Endometrial microvascular endothelial cells (primary cell): Measurements from ENCODE around the gene VSIG10. TPM values are rescaled to one million over a fixed set of nuclear protein-coding genes. Genes with fewer than 3 reads are reported as not detected.
"Not testable (repeated sequence)": the region's sequence is repeated elsewhere in the genome, so short reads cannot be mapped to it uniquely, and the experiment has no call there.

Experiments used
- in situ Hi-C: cut with HindIII; loops from 2 replicates; pipeline ENCODE4 v1.10.0; 2017; ENCODE audit warnings: low sequenced_read_pairs, low pct_unique_long_range_greater_than_20kb; ENCODE audit errors: inconsistent ontology term
- total RNA-seq: library from RNA; depleted of rRNA; stranded (reverse); fragments of >200 nt; gene quantifications from one replicate; pipeline ENCODE4 v1.2.3, GENCODE V29; 2015; ENCODE audit errors: inconsistent ontology term

VSIG10 gene
- total RNA-seq, 1 donor from 2014 or later = 27.6 TPM

- in situ Hi-C loops = no loop called here
Observed at GRCh38 chr12:118042091-118042490, 61.7 kb downstream of the VSIG10 start.

GRCh38 chr12:118038137-118038536, 65.7 kb downstream of the VSIG10 start:
- in situ Hi-C loops = no loop called here

GRCh38 chr12:118036672-118037411, 67.0 kb downstream of the VSIG10 start:
- in situ Hi-C loops = no loop called here

- in situ Hi-C loops = no loop called here
Observed at GRCh38 chr12:118035190-118036041, 68.4 kb downstream of the VSIG10 start.

GRCh38 chr12:118034429-118035189, 69.2 kb downstream of the VSIG10 start:
- in situ Hi-C loops = no loop called here

- in situ Hi-C loops = no loop called here
Observed at GRCh38 chr12:118033902-118034301, 69.9 kb downstream of the VSIG10 start.

GRCh38 chr12:118033323-118033722, 70.5 kb downstream of the VSIG10 start:
- in situ Hi-C loops = no loop called here

- in situ Hi-C loops = no loop called here
Observed at GRCh38 chr12:118032188-118032587, 71.6 kb downstream of the VSIG10 start.

GRCh38 chr12:118029166-118029565, 74.6 kb downstream of the VSIG10 start:
- in situ Hi-C loops = no loop called here

- in situ Hi-C loops = no loop called here
Observed at GRCh38 chr12:118025168-118025567, 78.6 kb downstream of the VSIG10 start.

GRCh38 chr12:118023301-118023860, 80.4 kb downstream of the VSIG10 start:
- in situ Hi-C loops = no loop called here

GRCh38 chr12:118022728-118023109, 81.1 kb downstream of the VSIG10 start:
- in situ Hi-C loops = no loop called here

- in situ Hi-C loops = not testable (repeated sequence)
Observed at GRCh38 chr12:118022097-118022727, 81.6 kb downstream of the VSIG10 start.

- in situ Hi-C loops = no loop called here
Observed at GRCh38 chr12:118020036-118020435, 83.8 kb downstream of the VSIG10 start.

GRCh38 chr12:118017926-118018325, 85.9 kb downstream of the VSIG10 start:
- in situ Hi-C loops = no loop called here

GRCh38 chr12:118016424-118017264, 87.2 kb downstream of the VSIG10 start, which contains the start of gene RFC5:
Gene RFC5 (plus strand): TSS chr12:118016703. CDS start chr12:118016828, 125 bp downstream.
- in situ Hi-C loops = no loop called here

GRCh38 chr12:118015944-118016343, 87.9 kb downstream of the VSIG10 start:
- in situ Hi-C loops = no loop called here

GRCh38 chr12:118015306-118015705, 88.5 kb downstream of the VSIG10 start:
- in situ Hi-C loops = no loop called here
